Progenitor cell of endocrine pancreas (in vitro differentiated cells): ENCODE results near the gene PYGO2. TPM values are rescaled to one million over a fixed set of nuclear protein-coding genes. Genes with fewer than 3 reads are reported as not detected.
"Not testable (repeated sequence)": the region's sequence is repeated elsewhere in the genome, so short reads cannot be mapped to it uniquely, and the experiment has no call there.

Source experiments
- DNase-seq: peaks from one replicate; pipeline ENCODE4 v3.0.0; 2021; ENCODE audit warnings: low spot score; ENCODE audit not compliant: unreplicated experiment
- H3K27ac Mint-ChIP-seq: 2 replicates; pipeline ENCODE4 v1.8.0; 2021; ENCODE audit warnings: mild to moderate bottlenecking, moderate library complexity, mixed read lengths
- H3K27me3 Mint-ChIP-seq: 2 replicates; pipeline ENCODE4 v1.8.0; 2021; ENCODE audit warnings: mixed read lengths
- H3K36me3 Mint-ChIP-seq: 2 replicates; pipeline ENCODE4 v1.8.0; 2022; ENCODE audit warnings: mixed read lengths; ENCODE audit not compliant: insufficient read depth
- H3K4me1 Mint-ChIP-seq: 2 replicates; pipeline ENCODE4 v1.8.0; 2021; ENCODE audit warnings: low read depth, mixed read lengths
- H3K4me3 Mint-ChIP-seq: 2 replicates; pipeline ENCODE4 v1.8.0; 2021; ENCODE audit warnings: low read depth, mild to moderate bottlenecking, moderate library complexity, mixed read lengths
- H3K9me3 Mint-ChIP-seq: 2 replicates; pipeline ENCODE4 v1.8.0; 2021; ENCODE audit warnings: low read depth, mixed read lengths
- CTCF ChIP-seq: fragments of 200-600 bp; sonication (generic); IDR thresholded peaks from one replicate; pipeline ENCODE4 v1.5.0; 2021; ENCODE audit warnings: antibody characterized with exemption, mild to moderate bottlenecking; ENCODE audit not compliant: unreplicated experiment
- total RNA-seq: library from RNA; stranded (reverse); gene quantifications from 2 replicates; pipeline ENCODE4 v1.2.1, GENCODE V29; 2021

PYGO2 gene
- total RNA-seq, 1 donor from 2014 or later: 52.7 TPM

GRCh38 chr1:154998818-154999570, 37.4 kb upstream of the PYGO2 start:
- DNase-seq: peak; percentile 47
- H3K36me3 Mint-ChIP-seq: no peaks in the 10 kb centered on the region
- peak; percentile 78 for TF ChIP-seq CTCF
- peak overlapping the region; percentile 76 for H3K27ac Mint-ChIP-seq
- H3K4me1 Mint-ChIP-seq: peaks cover 7% of the 10 kb centered on the region
- H3K9me3 Mint-ChIP-seq: no peaks in the 10 kb centered on the region
- H3K27me3 Mint-ChIP-seq: no peaks in the 10 kb centered on the region
- peak overlapping the region; percentile 63 for H3K4me3 Mint-ChIP-seq

GRCh38 chr1:154998201-154998780, 36.7 kb upstream of the PYGO2 start:
- Mint-ChIP-seq H3K4me3 (no peak overlapping the region), H3K27me3 (no peaks in the 10 kb centered on the region), H3K4me1 (peaks cover 7% of the 10 kb centered on the region), H3K36me3 (no peaks in the 10 kb centered on the region), H3K9me3 (no peaks in the 10 kb centered on the region), H3K27ac (no peak overlapping the region)
- no peak for DNase-seq
- TF ChIP-seq CTCF: no peak

GRCh38 chr1:154996966-154997701, 35.6 kb upstream of the PYGO2 start:
- Mint-ChIP-seq H3K27ac (no peak overlapping the region), H3K9me3 (no peaks in the 10 kb centered on the region), H3K4me1 (peaks cover 7% of the 10 kb centered on the region), H3K4me3 (no peak overlapping the region), H3K36me3 (no peaks in the 10 kb centered on the region), H3K27me3 (no peaks in the 10 kb centered on the region)
- DNase-seq: no peak
- no peak for TF ChIP-seq CTCF

GRCh38 chr1:154995301-154995983, 33.9 kb upstream of the PYGO2 start:
- not testable (repeated sequence) for H3K4me1 Mint-ChIP-seq, DNase-seq, H3K9me3 Mint-ChIP-seq, H3K36me3 Mint-ChIP-seq, H3K4me3 Mint-ChIP-seq, H3K27me3 Mint-ChIP-seq
- TF ChIP-seq CTCF: peak; percentile 44
- H3K27ac Mint-ChIP-seq: peak overlapping the region; percentile 33

- DNase-seq: no peak
- H3K27ac Mint-ChIP-seq: no peak overlapping the region
- no peak overlapping the region for H3K4me3 Mint-ChIP-seq
- peaks cover 2% of the 10 kb centered on the region for H3K36me3 Mint-ChIP-seq
- no peak for TF ChIP-seq CTCF
- H3K9me3 Mint-ChIP-seq: no peaks in the 10 kb centered on the region
- H3K27me3 Mint-ChIP-seq: no peaks in the 10 kb centered on the region
- peaks cover 1% of the 10 kb centered on the region for H3K4me1 Mint-ChIP-seq
Observed at GRCh38 chr1:154994591-154994990, 33.0 kb upstream of the PYGO2 start.
